Measurements from ENCODE around the gene SYT9.

DNA sequence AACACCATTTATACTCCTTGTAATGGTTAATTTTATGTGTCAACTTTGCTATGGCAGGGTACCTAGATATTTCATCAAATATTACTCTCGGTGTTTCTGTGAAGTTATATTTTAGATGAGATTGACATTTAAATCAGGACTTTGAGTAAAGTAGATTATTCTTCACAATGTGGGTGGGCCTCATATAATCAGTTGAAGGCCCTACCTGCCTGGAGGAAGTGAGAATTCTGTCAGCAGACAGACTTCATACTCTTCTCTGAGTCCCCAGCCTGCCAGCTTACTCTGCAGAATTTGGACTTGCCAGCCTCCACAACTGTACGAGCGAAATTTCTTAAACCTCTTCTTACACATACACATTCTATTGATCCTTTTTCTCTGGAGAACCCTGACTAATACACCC is 49.3 kb upstream of the SYT9 start:
- TF ChIP-seq, protein P1, sequence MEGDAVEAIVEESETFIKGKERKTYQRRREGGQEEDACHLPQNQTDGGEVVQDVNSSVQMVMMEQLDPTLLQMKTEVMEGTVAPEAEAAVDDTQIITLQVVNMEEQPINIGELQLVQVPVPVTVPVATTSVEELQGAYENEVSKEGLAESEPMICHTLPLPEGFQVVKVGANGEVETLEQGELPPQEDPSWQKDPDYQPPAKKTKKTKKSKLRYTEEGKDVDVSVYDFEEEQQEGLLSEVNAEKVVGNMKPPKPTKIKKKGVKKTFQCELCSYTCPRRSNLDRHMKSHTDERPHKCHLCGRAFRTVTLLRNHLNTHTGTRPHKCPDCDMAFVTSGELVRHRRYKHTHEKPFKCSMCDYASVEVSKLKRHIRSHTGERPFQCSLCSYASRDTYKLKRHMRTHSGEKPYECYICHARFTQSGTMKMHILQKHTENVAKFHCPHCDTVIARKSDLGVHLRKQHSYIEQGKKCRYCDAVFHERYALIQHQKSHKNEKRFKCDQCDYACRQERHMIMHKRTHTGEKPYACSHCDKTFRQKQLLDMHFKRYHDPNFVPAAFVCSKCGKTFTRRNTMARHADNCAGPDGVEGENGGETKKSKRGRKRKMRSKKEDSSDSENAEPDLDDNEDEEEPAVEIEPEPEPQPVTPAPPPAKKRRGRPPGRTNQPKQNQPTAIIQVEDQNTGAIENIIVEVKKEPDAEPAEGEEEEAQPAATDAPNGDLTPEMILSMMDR (conservative IDR thresholded peaks at IDR 0.05) = no peak
- TF ChIP-seq EZH2 (IDR thresholded peaks at IDR 0.05; ENCODE audit: low read depth) = no peak
